ENCODE measurements around the gene CPN2. TPM values are rescaled to one million over a fixed set of nuclear protein-coding genes. Genes with fewer than 3 reads are reported as not detected.

The CPN2 gene
- total and polyA plus RNA-seq, 2 of the 13 experiments (the other 11 are each of a cell fraction or from before 2014, with no cell fraction given) = 26.7 to 27.7 TPM

DNA sequence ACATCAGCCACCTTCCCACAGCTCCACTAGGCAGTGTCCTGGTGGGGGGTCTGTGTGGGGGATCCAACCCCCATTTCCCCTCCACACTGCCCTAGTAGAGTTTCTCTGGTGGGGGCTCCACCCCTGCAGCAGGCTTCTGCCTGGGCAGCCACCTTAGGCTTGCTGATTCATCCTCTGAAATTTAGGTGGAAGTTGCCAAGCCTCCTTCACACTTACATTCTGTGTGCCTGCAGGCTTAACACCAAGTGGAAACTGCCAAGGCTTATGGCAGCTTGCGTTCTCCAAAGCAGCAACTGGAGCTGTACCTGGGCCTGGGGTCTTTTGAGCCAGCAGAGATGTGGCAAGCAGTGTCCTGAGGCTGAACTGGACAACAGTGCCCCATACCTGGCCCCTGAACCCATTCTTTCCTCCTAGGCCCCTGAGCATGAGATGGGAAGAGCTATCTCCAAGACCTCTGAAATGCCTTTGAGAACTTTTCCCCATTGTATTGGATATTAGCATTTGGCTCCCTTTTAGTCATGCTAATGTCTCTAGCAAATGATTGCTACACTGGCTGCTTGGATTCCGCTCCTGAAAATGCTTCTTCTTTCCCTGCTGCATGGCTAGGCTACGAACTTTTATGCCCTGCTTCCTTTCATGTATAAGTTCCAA lies 32.5 kb downstream of the CPN2 start:
- no peak overlapping the region for H2AFZ ChIP-seq (ENCODE audit: low read length)
- ATAC-seq (no peak), FAIRE-seq (no peak), DNase-seq (ENCODE audit: low spot score) (no peak)
- ChIA-PET POLR2A (no interaction called here), CTCF (ENCODE audit: low intra/inter-chr PET ratio, low total read pairs) (no interaction called here)
- H3K4me2 ChIP-seq (ENCODE audit: low read depth, low read length) = no peak overlapping the region
- TF ChIP-seq TEAD3 (CRISPR knock-in tag; optimal IDR thresholded peaks at IDR 0.05; ENCODE audit: borderline replicate concordance) (no peak), SNRNP70 (IDR thresholded peaks at IDR 0.05; ENCODE audit: low read depth, low read length) (no peak), ZNF260 (CRISPR knock-in tag; IDR thresholded peaks at IDR 0.05; ENCODE audit: borderline replicate concordance, low read depth) (no peak), ZMYM2 (CRISPR knock-in tag; IDR thresholded peaks at IDR 0.05) (no peak), ZNF616 (CRISPR knock-in tag; IDR thresholded peaks at IDR 0.05; ENCODE audit: low read depth) (no peak), BCL6 (CRISPR knock-in tag; IDR thresholded peaks at IDR 0.05) (no peak), MXI1 (IDR thresholded peaks at IDR 0.05; ENCODE audit: borderline replicate concordance, low read depth, low read length) (no peak), HDAC6 (IDR thresholded peaks at IDR 0.05; ENCODE audit: low read depth, low read length) (no peak), ZNF644 (CRISPR knock-in tag; IDR thresholded peaks at IDR 0.05; ENCODE audit: low read depth) (no peak), FOXM1 (CRISPR knock-in tag; IDR thresholded peaks at IDR 0.05) (no peak), SCMH1 (CRISPR knock-in tag; IDR thresholded peaks at IDR 0.05; ENCODE audit: borderline replicate concordance) (no peak), KDM3A (CRISPR knock-in tag; IDR thresholded peaks at IDR 0.05; ENCODE audit: low read depth) (no peak)
- TF ChIP-seq, protein P1, sequence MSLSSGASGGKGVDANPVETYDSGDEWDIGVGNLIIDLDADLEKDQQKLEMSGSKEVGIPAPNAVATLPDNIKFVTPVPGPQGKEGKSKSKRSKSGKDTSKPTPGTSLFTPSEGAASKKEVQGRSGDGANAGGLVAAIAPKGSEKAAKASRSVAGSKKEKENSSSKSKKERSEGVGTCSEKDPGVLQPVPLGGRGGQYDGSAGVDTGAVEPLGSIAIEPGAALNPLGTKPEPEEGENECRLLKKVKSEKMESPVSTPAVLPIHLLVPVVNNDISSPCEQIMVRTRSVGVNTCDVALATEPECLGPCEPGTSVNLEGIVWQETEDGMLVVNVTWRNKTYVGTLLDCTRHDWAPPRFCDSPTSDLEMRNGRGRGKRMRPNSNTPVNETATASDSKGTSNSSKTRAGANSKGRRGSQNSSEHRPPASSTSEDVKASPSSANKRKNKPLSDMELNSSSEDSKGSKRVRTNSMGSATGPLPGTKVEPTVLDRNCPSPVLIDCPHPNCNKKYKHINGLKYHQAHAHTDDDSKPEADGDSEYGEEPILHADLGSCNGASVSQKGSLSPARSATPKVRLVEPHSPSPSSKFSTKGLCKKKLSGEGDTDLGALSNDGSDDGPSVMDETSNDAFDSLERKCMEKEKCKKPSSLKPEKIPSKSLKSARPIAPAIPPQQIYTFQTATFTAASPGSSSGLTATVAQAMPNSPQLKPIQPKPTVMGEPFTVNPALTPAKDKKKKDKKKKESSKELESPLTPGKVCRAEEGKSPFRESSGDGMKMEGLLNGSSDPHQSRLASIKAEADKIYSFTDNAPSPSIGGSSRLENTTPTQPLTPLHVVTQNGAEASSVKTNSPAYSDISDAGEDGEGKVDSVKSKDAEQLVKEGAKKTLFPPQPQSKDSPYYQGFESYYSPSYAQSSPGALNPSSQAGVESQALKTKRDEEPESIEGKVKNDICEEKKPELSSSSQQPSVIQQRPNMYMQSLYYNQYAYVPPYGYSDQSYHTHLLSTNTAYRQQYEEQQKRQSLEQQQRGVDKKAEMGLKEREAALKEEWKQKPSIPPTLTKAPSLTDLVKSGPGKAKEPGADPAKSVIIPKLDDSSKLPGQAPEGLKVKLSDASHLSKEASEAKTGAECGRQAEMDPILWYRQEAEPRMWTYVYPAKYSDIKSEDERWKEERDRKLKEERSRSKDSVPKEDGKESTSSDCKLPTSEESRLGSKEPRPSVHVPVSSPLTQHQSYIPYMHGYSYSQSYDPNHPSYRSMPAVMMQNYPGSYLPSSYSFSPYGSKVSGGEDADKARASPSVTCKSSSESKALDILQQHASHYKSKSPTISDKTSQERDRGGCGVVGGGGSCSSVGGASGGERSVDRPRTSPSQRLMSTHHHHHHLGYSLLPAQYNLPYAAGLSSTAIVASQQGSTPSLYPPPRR (CRISPR knock-in tag; IDR thresholded peaks at IDR 0.05; ENCODE audit: borderline replicate concordance) = no peak
- TF ChIP-seq, protein P2, sequence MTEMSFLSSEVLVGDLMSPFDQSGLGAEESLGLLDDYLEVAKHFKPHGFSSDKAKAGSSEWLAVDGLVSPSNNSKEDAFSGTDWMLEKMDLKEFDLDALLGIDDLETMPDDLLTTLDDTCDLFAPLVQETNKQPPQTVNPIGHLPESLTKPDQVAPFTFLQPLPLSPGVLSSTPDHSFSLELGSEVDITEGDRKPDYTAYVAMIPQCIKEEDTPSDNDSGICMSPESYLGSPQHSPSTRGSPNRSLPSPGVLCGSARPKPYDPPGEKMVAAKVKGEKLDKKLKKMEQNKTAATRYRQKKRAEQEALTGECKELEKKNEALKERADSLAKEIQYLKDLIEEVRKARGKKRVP (CRISPR knock-in tag; IDR thresholded peaks at IDR 0.05) = no peak
- H3K27me3 ChIP-seq (ENCODE audit: control insufficient read depth in 1 of 2, insufficient read depth in 2 of 2, low read length in 2 of 2) = peaks cover 2 to 12% of the 10 kb centered on the region in 2 experiments; a peak in 3 of 5 replicates
- H3K9me3 ChIP-seq (ENCODE audit: low read length) = peaks cover 10% of the 10 kb centered on the region; the same call in 1 of the 2 replicates
- H3K27ac ChIP-seq (ENCODE audit: extremely low read length, insufficient read depth, low read length) = no peak overlapping the region
- H3K9ac ChIP-seq (ENCODE audit: insufficient read depth, low read depth, low read length) = no peak overlapping the region
- 98% methylated on average over 3 of the region's 3 CpGs for WGBS (ENCODE audit: low lambda C conversion rate)
- no peaks in the 10 kb centered on the region for H4K20me1 ChIP-seq (ENCODE audit: insufficient read depth, low read length)
- no peak overlapping the region for H3K4me3 ChIP-seq (replicated peaks in 1 of 3; ENCODE audit: insufficient read depth in 1 of 3, low read depth in 2 of 3, low read length in 3 of 3)
- no peaks in the 10 kb centered on the region for H3K36me3 ChIP-seq (replicated peaks in 1 of 2; ENCODE audit: control insufficient read depth in 1 of 2, insufficient read depth in 2 of 2, low read length in 2 of 2)
- no TSS peak for BruUV-seq (replicated peaks)
- in situ Hi-C loops (cut with HindIII; ENCODE audit: extremely low pct_ligation_motif_present, low pct_unique_long_range_greater_than_20kb) = loop anchor here (5.0 to 25.0 kb wide), 4 partner anchors 154 to 656 kb away; partner anchors contain the start of gene HES1
- H3K4me1 ChIP-seq (ENCODE audit: insufficient read depth, low read length) = peaks cover 75% of the 10 kb centered on the region
- no peaks in the 10 kb centered on the region for H3K79me2 ChIP-seq (ENCODE audit: insufficient read depth, low read length)
- intact Hi-C loops (cut with micrococcal nuclease; ENCODE audit: unreplicated experiment) = loop anchor here (10.0 kb wide), 1 partner anchor 244 kb away; no protein-coding TSS in a partner anchor
